HG03196 (cell line): ENCODE results near the gene TAB3.

ENCODE experiments used
- ATAC-seq: cut with Tn5 transposase; IDR thresholded peaks from one replicate; pipeline ENCODE4 v1.9.1; 2021; ENCODE audit not compliant: unreplicated experiment

TAB3 gene

GRCh38 chrX:30889147-30890140 lies at the start of gene TAB3:
TAB3 (minus strand) TSS chrX:30889254; CDS start chrX:30859588, 29,666 bp downstream.
- ATAC-seq = peak; percentile 94

GRCh38 chrX:30938295-30938694 lies 49.2 kb upstream of the TAB3 start:
- ATAC-seq = no peak

GRCh38 chrX:30935985-30936384 lies 46.9 kb upstream of the TAB3 start:
- ATAC-seq = no peak

DNA sequence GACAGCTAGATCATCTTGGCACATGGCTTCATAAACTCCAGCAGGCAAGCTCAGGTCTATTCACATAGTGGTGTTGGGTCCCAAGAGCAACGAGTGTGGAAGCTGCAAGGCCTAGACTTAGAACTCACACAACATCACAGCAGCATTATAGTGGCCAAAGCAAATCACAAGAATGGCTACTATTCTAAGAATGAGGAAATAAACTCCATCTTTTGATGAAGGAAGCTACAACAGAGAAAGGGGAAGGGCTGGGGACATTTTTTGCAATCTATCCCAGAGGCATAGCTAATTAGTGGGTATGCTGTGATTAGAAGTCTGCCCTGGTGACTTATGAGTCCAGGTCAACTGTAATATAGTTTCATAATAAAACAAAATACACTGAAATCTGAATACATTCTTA lies 42.9 kb upstream of the TAB3 start:
- ATAC-seq = no peak

DNA sequence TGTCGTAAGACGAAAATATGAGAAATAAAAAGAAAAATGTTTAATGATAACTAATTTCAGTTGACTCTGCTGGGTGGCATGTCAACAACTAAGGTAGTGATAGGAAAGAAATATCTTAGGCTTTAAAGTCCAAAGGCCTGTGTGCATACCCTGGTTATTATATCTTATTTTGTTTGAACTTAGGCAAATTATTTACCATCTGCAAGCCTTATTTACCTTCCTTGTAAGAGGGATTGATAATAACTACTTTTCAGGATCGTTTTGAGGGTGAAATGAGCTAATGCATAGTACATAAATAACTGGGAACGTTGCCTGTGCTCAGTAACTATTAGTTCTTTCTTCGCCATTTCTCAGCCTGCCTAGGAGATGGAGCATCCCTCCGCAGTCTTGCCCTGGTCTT lies 41.6 kb upstream of the TAB3 start:
- ATAC-seq = no peak

DNA sequence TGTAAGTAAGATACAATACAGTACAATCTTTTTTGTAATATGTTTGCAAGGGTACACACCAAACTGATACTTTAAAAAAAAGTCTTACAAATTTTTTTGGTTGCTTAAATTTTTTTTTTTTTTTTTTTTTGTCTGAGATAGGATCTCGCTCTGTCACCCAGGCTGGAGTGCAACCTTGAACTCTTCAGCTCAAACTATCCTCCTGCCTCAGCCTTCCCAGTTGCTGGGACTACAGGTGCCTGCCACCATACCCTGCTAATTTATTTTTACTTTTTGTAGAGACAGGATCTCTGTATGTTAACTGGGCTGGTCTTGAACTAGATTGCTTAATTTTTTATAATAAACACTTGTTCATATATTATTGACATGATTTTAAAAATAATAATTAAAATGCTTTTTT lies 41.1 kb upstream of the TAB3 start:
- ATAC-seq = no peak

DNA sequence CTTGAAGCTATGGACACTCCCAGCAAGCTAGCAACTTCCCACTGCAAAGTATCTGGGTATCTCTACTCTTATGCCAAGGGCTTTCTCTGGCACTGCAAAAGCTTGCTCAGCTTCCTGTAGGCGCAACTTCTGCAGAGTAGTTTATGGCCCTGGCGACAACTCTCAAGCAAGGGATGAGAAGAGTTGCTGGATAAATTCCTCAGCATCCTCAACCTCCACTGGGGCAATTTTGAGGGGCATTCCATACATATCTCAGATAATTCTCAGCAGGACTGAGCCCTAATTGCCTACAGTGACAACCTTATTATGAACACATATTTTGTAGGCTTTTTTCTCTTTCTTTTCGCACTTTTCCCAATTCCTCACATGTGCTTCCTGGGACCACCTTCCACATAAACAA lies 31.2 kb upstream of the TAB3 start:
- no peak for ATAC-seq

GRCh38 chrX:30918480-30918879 lies 29.4 kb upstream of the TAB3 start:
- no peak for ATAC-seq

- ATAC-seq = no peak
These were observed 24.4 kb upstream of the TAB3 start for GRCh38 chrX:30913492-30913891.

DNA sequence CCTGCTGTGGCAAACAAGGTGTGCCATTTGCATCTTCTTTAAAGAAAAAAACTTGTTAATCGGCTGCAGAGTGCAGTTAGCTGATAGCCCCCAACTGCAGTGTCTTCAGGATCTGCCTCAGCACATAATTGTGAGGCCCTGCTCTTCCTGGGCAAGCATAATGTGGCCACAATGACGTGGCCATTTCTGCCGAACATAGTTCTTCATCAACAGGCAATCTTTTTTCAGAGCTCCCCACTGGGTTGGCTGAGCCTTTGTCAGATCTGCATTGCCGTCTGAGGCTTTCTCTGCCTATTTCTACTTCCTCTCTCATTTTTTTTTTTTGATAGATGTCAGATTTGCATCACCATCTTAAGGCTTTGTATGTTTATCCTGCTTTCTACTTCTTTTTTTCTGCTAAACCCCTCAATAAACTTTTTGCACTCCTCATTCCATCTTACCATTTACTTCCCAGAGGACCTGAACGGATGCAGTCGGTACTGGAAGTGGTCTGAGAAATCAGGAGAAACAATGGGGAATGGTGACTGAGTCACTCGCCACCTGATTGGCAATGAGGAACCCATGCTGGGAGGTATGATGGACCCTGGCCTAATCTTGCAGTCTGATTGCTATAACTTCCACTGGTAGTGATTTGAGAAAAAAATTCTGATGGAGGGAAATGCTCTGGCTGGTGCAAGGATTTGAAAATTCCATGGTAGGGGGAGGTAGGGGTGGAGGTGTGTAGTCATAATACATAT lies 21.2 kb upstream of the TAB3 start:
- ATAC-seq = no peak

- ATAC-seq = no peak
These were observed 17.7 kb upstream of the TAB3 start for GRCh38 chrX:30906726-30907125.

- no peak for ATAC-seq
These were observed 16.3 kb upstream of the TAB3 start for GRCh38 chrX:30905321-30905720.

DNA sequence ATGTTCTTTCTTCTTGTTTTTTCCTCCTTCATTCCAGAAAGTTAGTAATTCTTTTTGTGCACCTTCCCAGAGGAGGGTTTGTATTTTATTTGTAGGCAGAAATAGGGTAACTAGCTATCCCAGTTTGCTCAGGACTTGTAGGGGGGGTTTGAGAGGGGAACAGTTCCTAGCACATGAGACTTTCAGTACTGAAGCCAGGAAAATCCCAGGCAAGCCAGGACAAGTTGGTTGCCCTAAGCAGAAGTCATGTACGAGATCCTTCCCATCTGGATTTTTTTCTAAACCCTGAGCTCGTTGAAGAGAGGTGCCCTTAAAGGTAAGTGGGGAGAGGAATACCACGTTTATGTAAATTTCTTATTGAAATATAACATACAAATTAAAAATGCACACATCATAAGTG lies 15.6 kb upstream of the TAB3 start:
- no peak for ATAC-seq

DNA sequence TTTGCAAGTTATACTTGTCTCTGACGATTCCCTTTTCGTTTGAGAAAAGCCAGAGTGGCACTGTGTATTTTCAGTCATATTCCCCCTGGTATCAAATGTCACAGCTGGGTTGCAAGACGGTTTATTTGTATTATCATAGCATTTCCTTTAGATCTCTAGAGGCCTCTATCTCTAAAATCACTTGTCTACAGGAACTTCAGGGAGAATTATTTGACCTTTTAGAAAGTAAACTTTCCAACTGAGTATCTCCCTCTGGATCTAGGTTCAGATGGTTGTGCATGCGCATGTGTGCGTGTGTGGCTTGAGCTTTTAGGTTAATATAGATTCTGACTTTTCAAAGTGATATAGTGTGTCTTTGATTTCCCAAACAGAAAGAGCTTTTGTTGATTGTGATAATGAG lies 15.1 kb upstream of the TAB3 start:
- no peak for ATAC-seq

- no peak for ATAC-seq
These were observed 11.2 kb upstream of the TAB3 start for GRCh38 chrX:30900227-30900626.

DNA sequence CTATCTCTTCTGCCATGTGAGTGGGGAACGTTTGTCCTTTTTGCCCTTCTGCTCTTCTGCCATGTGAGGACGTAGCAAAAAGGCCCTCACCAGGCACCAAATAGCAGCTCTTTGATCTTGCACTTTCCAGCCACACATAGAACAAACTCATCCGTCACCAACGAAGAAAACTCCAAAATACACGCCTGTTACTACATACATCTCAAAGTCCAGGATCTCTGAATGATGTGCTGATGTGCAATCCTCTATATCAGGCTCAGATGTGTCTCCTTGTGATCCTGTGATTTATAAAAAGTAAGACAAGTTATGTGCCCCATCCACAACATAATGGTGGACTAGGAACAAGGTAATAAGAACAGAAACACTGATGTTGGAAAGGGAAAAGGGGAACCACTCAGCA lies 9.8 kb upstream of the TAB3 start:
- ATAC-seq = no peak

DNA sequence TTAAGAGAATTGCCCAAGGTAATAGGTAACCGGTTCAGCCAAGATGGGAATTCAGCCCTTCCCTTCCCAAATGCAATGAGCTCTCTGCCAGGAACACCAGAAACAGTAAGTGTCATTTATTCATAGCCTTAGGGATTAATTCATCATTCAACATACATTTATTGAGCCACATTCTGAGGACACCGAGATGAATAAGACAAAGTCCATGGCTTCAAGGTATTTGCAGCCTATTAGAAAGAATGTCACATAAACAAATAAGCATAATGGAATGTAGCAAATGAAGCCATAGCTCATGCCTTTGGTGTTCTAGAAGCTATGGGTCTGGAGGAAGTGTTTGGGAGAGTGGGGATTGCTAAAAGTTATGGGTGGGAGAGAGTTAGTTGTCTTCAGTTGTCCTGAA lies 6.3 kb upstream of the TAB3 start:
- ATAC-seq = no peak

DNA sequence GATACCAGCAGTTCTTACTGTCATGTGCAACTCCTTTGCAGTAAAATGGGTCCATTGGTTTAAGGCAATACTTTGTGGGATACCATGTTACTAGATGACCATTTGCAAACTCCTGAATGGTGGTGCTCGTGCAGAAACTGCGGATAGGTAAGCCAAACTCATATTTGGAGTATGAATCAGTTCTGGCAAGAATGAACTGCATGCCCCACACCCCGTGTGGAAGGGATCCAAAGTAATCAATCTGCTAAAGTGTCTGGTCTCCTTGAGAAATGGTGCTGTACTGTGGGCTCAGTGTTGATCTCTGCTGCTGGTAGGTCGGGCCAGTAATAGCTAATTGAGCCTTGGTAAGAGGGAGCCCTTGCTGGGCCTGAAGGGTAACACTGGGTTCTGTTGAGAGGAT lies 4.2 kb upstream of the TAB3 start:
- no peak for ATAC-seq

GRCh38 chrX:30892591-30892990 lies 3.5 kb upstream of the TAB3 start:
- ATAC-seq = no peak

DNA sequence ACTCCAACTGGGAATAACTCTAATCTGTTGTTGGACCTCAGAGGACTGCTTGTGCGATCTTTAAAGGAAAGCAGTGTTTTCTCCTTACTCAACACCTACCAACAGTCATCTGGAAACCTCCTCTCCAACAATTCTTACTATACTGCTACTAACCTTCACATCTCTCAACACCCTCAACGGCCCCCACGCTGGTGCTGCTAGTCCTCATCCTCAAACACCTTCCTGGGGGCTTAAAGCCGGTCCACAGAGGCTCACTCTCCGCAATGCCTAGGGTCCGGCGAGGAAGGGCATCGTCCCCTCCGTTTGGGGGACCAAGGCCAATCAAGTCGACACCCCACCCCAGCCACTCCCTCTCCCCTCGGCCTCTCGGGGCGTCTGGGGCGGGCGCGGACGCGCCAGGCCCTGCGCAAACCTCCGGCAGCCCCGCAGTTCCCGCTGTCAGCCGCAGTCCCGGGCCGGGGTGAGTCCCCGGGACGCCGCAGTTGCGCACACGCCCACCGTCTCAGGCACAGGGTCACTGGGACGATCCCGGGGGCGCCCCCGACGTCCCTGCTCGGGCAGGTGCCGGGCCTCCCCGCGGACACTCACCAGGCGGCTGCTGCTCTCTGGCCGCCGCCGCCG lies 418 bp downstream of the TAB3 start:
- ATAC-seq = peak; percentile 30

DNA sequence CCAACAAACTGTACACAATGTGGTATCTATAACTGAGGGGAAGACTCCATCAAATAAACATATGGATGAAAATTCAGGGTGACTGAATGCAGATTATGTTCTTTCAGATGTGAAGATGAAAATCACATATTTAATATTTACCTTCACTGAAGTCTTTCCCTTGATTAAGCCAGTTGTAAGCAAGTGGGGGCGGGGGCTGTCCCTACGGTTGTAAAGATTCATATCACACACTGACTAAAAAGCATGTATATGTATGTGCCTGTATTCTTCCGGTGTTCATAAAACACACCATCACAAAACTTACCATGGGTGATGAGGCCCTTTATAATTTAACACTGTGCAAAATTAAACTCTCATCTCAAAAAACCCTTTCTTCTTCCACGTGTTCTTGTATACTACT lies 1.3 kb downstream of the TAB3 start:
- ATAC-seq = no peak

GRCh38 chrX:30887288-30887687 lies 1.8 kb downstream of the TAB3 start:
- ATAC-seq = no peak
